Bronchial epithelial cell (primary cell): ENCODE results near the gene HSD17B2. TPM values are rescaled to one million over a fixed set of nuclear protein-coding genes. Genes with fewer than 3 reads are reported as not detected.

Experiments used
- DNase-seq: peaks from one replicate; pipeline ENCODE4 v3.0.0-alpha.2; 2010; ENCODE audit warnings: low read depth
- FAIRE-seq: peaks from 2 replicates; lab custom pipeline; 2011; peaks lifted over from hg19 to GRCh38; lab: Jason Lieb, UNC
- H3K27me3 ChIP-seq: 2 replicates; pipeline ENCODE4 v1.5.1; 2011; ENCODE audit warnings: low read length; ENCODE audit not compliant: control insufficient read depth, insufficient read depth
- H3K36me3 ChIP-seq: 2 replicates; pipeline ENCODE4 v1.5.1; 2011; ENCODE audit warnings: low read length; ENCODE audit not compliant: control insufficient read depth, insufficient read depth
- H3K4me3 ChIP-seq: 2 replicates; pipeline ENCODE4 v1.5.1; 2011; ENCODE audit warnings: mild to moderate bottlenecking, low read depth, low read length, control low read depth
- total RNA-seq: library from RNA; depleted of rRNA; stranded (reverse); fragments of >200 nt; gene quantifications from 2 replicates; pipeline ENCODE4 v1.2.1, GENCODE V29; 2014
- TF ChIP-seq, protein P1 (sequence below): IDR thresholded peaks from 2 replicates; pipeline ENCODE4 v1.5.1; 2011; ENCODE audit warnings: mild to moderate bottlenecking, moderate library complexity, low read length, control low read depth, inconsistent platforms; ENCODE audit not compliant: insufficient read depth, severe bottlenecking

Gene HSD17B2
- total RNA-seq, 1 donor from 2014 or later = 63.7 TPM

DNA sequence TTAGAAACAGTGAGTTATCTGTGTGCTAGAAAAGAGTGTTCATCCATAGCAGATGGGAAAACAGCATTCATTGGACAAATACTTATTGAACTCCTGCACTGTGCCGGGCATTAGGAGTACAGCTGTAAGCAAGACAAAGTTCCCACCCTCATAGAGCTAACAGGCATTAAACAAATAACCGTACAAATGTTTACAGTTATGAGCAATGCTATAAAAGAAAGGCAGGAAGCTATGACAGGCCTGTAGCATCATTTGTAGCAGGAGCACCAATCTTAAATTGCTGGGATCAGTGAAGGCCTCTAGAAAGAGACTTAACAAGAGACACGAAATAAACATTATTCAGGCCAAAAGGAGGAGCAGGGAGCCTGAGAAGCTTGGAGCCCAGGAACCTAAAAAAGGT, 39.4 kb upstream of the HSD17B2 start:
- H3K4me3 ChIP-seq = no peak overlapping the region
- peaks cover 5% of the 10 kb centered on the region for H3K36me3 ChIP-seq
- H3K27me3 ChIP-seq = no peaks in the 10 kb centered on the region
- FAIRE-seq (no peak), DNase-seq (peak; percentile 37)
- TF ChIP-seq, protein P1, sequence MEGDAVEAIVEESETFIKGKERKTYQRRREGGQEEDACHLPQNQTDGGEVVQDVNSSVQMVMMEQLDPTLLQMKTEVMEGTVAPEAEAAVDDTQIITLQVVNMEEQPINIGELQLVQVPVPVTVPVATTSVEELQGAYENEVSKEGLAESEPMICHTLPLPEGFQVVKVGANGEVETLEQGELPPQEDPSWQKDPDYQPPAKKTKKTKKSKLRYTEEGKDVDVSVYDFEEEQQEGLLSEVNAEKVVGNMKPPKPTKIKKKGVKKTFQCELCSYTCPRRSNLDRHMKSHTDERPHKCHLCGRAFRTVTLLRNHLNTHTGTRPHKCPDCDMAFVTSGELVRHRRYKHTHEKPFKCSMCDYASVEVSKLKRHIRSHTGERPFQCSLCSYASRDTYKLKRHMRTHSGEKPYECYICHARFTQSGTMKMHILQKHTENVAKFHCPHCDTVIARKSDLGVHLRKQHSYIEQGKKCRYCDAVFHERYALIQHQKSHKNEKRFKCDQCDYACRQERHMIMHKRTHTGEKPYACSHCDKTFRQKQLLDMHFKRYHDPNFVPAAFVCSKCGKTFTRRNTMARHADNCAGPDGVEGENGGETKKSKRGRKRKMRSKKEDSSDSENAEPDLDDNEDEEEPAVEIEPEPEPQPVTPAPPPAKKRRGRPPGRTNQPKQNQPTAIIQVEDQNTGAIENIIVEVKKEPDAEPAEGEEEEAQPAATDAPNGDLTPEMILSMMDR = no peak

DNA sequence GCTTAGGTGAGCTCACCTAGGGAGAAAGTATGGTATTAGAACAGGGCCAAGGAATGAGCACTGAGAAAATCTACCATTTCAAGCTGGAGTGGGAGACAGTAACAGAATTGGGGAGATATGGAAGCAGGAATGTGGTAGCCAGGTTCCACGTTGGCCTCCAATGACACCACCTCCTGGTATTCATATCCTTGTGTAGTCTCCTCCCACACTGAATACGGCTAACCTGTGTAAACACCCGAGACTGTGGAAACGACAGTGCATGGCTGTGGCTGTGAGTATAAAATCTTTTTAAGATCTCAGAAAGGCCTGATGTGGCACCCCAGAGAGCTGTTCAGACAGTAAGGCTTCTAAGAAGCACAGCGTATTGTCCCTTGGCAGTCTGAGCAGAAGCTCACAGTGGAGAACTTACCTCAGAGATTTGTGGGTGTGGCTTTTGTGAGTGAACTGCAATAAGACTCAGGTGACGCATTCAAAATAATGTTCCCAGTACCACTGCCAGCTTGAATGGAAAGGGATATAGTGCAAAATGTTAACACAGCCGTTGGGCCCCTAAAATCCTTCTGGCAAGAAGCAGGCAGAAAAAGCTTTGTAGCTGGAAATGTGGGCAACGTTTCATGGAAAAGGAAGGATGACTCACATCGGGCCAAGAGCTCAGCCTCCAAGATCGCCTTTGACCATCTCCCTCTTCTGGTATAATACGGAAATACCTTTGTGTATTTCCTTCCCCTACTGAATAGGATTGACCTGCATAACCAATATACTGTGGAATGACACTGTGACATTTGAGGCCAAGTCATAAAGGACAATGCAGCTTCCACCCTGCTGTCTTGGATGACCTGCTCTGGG, 38.2 kb upstream of the HSD17B2 start:
- H3K36me3 ChIP-seq = peaks cover 6% of the 10 kb centered on the region
- DNase-seq (peak; percentile 72), FAIRE-seq (peak; percentile 32)
- H3K4me3 ChIP-seq = no peak overlapping the region
- TF ChIP-seq, protein P1 = peak; percentile 39
- no peaks in the 10 kb centered on the region for H3K27me3 ChIP-seq

DNA sequence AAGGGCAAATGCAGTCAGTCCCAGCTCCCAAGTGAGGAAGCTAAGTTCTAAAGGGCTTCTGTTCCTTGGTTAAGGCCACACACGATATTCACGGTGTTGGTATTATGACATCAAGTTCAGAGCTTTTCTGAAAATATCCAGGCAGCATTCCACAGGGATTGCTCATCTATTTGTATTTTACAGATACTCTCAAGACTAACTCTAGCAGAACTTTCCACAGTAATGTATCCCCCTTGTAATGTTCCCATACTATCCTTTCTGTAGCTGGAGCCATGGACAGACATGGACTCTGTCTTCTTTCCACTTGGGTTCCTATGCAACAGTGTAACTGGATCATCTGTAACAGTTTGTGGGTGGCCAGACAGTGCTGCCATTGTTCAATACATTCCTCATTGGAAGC, 37.3 kb upstream of the HSD17B2 start:
- peak; percentile 23 for FAIRE-seq

DNA sequence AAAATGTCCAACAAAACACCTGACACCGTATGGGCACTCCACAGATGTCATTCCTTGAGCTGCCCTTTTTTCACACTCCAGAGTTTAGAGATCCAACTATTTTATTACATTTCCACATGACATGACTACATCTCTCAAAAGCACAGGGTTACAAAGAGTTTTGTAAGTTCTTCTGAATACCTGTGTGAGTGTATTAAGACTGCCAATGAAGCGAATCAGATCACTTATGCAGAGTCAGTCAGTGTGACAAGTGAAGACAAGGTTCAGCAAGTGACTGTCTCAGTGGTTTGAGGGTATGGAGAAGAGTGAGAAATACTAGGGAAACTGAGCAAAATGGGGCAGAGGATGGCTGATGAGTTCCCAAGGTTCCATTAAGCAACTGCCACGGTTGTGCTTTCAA, 32.2 kb upstream of the HSD17B2 start:
- Histone ChIP-seq H3K36me3 (peaks cover 12% of the 10 kb centered on the region), H3K4me3 (no peak overlapping the region), H3K27me3 (no peaks in the 10 kb centered on the region)
- TF ChIP-seq, protein P1 = no peak
- FAIRE-seq (no peak), DNase-seq (peak; percentile 44)

More for the DNA sequence above, 37.3 kb upstream of the HSD17B2 start:
- peaks cover 6% of the 10 kb centered on the region for H3K36me3 ChIP-seq
- H3K4me3 ChIP-seq = no peak overlapping the region
- H3K27me3 ChIP-seq = no peaks in the 10 kb centered on the region
- TF ChIP-seq, protein P1 = no peak
- DNase-seq = peak; percentile 90

DNA sequence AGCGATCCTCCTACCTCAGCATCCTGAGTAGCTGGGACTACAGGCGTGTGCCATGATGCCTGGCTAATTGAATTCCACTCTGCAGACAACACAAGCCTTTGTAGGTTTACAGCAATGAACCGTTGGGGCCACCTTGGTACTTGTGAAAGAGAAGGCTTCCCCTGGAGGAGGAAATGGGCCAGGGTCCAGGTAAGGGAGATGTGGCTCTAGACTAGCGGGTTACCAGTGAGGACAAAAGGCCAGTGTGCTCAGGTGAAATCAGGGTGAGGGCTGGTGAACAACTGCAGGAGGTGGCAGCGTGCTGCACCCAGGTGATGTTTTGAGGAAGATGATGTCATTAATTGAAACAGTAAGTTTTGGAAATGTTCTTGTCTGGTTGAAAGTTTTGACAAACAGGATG, 30.5 kb upstream of the HSD17B2 start:
- peaks cover 11% of the 10 kb centered on the region for H3K36me3 ChIP-seq
- DNase-seq (no peak), FAIRE-seq (no peak)
- no peaks in the 10 kb centered on the region for H3K27me3 ChIP-seq
- TF ChIP-seq, protein P1 = no peak
- H3K4me3 ChIP-seq = no peak overlapping the region
